IMR-90 (cell line): ENCODE measurements around the gene IFNL3. TPM values are rescaled to one million over a fixed set of nuclear protein-coding genes. Genes with fewer than 3 reads are reported as not detected.
"Not testable (repeated sequence)": the region's sequence is repeated elsewhere in the genome, so short reads cannot be mapped to it uniquely, and the experiment has no call there.

Experiments used
- ATAC-seq: fragments of 200-7000 bp; cut with Tn5 transposase; 2 replicates; pipeline ENCODE4 v1.9.1; 2020; ENCODE audit warnings: low read depth, mild to moderate bottlenecking, moderate library complexity
- BruUV-seq: library from RNA; stranded (reverse); fragments of 400-500 nt; replicated peaks from 2 replicates; lab custom pipeline; 2021; lab: Mats Ljungman, UMichigan
- CTCF ChIA-PET: fragments of 300-600 bp; formaldehyde crosslinking; extraction: SDS; loops from one replicate; lab custom pipeline; 2021; ENCODE audit warnings: antibody characterized with exemption; lab: Yijun Ruan, JAX
- POLR2A ChIA-PET: fragments of 300-600 bp; sonication (Branson Sonifier 250); formaldehyde crosslinking; loops from one replicate; lab custom pipeline; 2022; ENCODE audit warnings: antibody characterized with exemption; ENCODE audit not compliant: unreplicated experiment; lab: Charles Lee
- DNase-seq: peaks from one replicate; pipeline ENCODE4 v3.0.0; 2013
- H2AFZ ChIP-seq: replicated peaks from 2 replicates; pipeline ENCODE3; 2013; ENCODE audit warnings: low read length, mild to moderate bottlenecking; ENCODE audit not compliant: poor library complexity
- H2AK5ac ChIP-seq: 2 replicates; pipeline ENCODE4 v1.6.1; 2013; ENCODE audit warnings: low read depth, low read length, inconsistent platforms
- H2AK9ac ChIP-seq: replicated peaks from 2 replicates; pipeline ENCODE3; 2013; ENCODE audit warnings: mild to moderate bottlenecking, low read depth, low read length, moderate library complexity; ENCODE audit not compliant: poor library complexity
- H2BK120ac ChIP-seq: 2 replicates; pipeline ENCODE4 v1.6.1; 2013; ENCODE audit warnings: low read depth, low read length, inconsistent platforms
- H2BK15ac ChIP-seq: 3 replicates; pipeline ENCODE4 v1.6.1; 2013; ENCODE audit warnings: low read depth, low read length, inconsistent platforms
- H2BK20ac ChIP-seq: 2 replicates; pipeline ENCODE4 v1.6.1; 2013; ENCODE audit warnings: low read depth, mild to moderate bottlenecking, inconsistent platforms, low read length, moderate library complexity
- H2BK5ac ChIP-seq: 2 replicates; pipeline ENCODE4 v1.6.1; 2013; ENCODE audit warnings: mild to moderate bottlenecking, low read depth, low read length, inconsistent platforms; ENCODE audit not compliant: poor library complexity, severe bottlenecking
- H3K14ac ChIP-seq: replicated peaks from 2 replicates; pipeline ENCODE4 v1.6.1; 2013; ENCODE audit warnings: low read depth, low read length, inconsistent platforms
- H3K18ac ChIP-seq: 2 replicates; pipeline ENCODE4 v1.6.1; 2013; ENCODE audit warnings: low read depth, low read length, control low read depth
- H3K23ac ChIP-seq: 2 replicates; pipeline ENCODE4 v1.6.1; 2013; ENCODE audit warnings: low read depth, low read length, inconsistent platforms
- H3K27ac ChIP-seq: 2 replicates; pipeline ENCODE4 v1.5.1; 2013; ENCODE audit warnings: mild to moderate bottlenecking, control low read depth, low read length; ENCODE audit not compliant: insufficient read depth
- H3K27me3 ChIP-seq: 2 replicates; pipeline ENCODE4 v1.6.1; 2013; ENCODE audit warnings: low read length; ENCODE audit not compliant: control insufficient read depth, insufficient read depth
- H3K36me3 ChIP-seq: 2 replicates; pipeline ENCODE4 v1.6.1; 2013; ENCODE audit warnings: low read length, mixed read lengths; ENCODE audit not compliant: control insufficient read depth, insufficient read depth
- H3K4ac ChIP-seq: 2 replicates; pipeline ENCODE4 v1.6.1; 2013; ENCODE audit warnings: low read depth, low read length, inconsistent platforms
- H3K4me1 ChIP-seq: 2 replicates; pipeline ENCODE4 v1.6.1; 2013; ENCODE audit warnings: low read length, mixed read lengths; ENCODE audit not compliant: control insufficient read depth, insufficient read depth
- H3K4me2 ChIP-seq: 2 replicates; pipeline ENCODE4 v1.6.1; 2013; ENCODE audit warnings: low read depth, mild to moderate bottlenecking, control low read depth, low read length, moderate library complexity
- H3K4me3 ChIP-seq: 2 replicates; pipeline ENCODE4 v1.5.1; 2013; ENCODE audit warnings: low read depth, mild to moderate bottlenecking, control low read depth, low read length, moderate library complexity; ENCODE audit not compliant: insufficient read depth
- H3K56ac ChIP-seq: 2 replicates; pipeline ENCODE4 v1.6.1; 2013; ENCODE audit warnings: low read length, inconsistent platforms; ENCODE audit not compliant: insufficient read depth; ENCODE audit errors: extremely low read depth
- H3K79me1 ChIP-seq, 2 experiments: 2 replicates each; pipeline ENCODE4 v1.6.1; 2013; ENCODE audit warnings: low read length in 2 of 2, inconsistent platforms in 1 of 2, low read depth in 1 of 2
- H3K9ac ChIP-seq: 2 replicates; pipeline ENCODE4 v1.6.1; 2013; ENCODE audit warnings: low read depth, low read length, control low read depth
- H3K9me1 ChIP-seq: 2 replicates; pipeline ENCODE4 v1.6.1; 2013; ENCODE audit warnings: low read length, inconsistent platforms; ENCODE audit not compliant: insufficient read depth
- H3K9me3 ChIP-seq: 2 replicates; pipeline ENCODE4 v1.6.1; 2013; ENCODE audit warnings: low read length; ENCODE audit not compliant: control insufficient read depth, insufficient read depth
- H4K20me1 ChIP-seq: 2 replicates; pipeline ENCODE4 v1.6.1; 2013; ENCODE audit warnings: low read length, inconsistent platforms; ENCODE audit not compliant: insufficient read depth
- H4K5ac ChIP-seq: 2 replicates; pipeline ENCODE4 v1.6.1; 2013; ENCODE audit warnings: mild to moderate bottlenecking, low read depth, low read length, control low read depth
- H4K8ac ChIP-seq, 2 experiments: 2 replicates each; pipeline ENCODE4 v1.6.1; 2013; ENCODE audit warnings: low read depth in 2 of 2, low read length in 2 of 2, control low read depth in 1 of 2, inconsistent platforms in 1 of 2
- H4K91ac ChIP-seq: 2 replicates; pipeline ENCODE4 v1.6.1; 2013; ENCODE audit warnings: low read depth, low read length, inconsistent platforms; ENCODE audit not compliant: insufficient read depth
- NFE2L2 ChIP-seq: fragments of 150-350 bp; IDR thresholded peaks from 2 replicates; pipeline ENCODE4 v1.6.1; 2016; ENCODE audit warnings: low read depth, mild to moderate bottlenecking, low read length
- RFX5 ChIP-seq: IDR thresholded peaks from 2 replicates; pipeline ENCODE4 v1.8.0; 2012; ENCODE audit warnings: low read depth, mild to moderate bottlenecking, low read length, moderate library complexity
- WGBS, 2 experiments: methylation state at CpG; one replicate each; pipeline versions ENCODE4 v1.1.5 to v1.1.7; 2013; ENCODE audit warnings: missing lambda C conversion rate in 2 of 2; ENCODE audit not compliant: insufficient read length in 1 of 2; ENCODE audit errors: extremely low coverage in 2 of 2; 5-methylcytosine and 5-hydroxymethylcytosine counted together
- dilution Hi-C: fragments of 300-500 bp; cut with HindIII; formaldehyde crosslinking; loops from one replicate; pipeline ENCODE4 v1.14.3; 2018; ENCODE audit warnings: low sequenced_read_pairs; ENCODE audit not compliant: unreplicated experiment
- in situ Hi-C: fragments of 300-500 bp; cut with MboI; formaldehyde crosslinking; loops from 3 replicates; pipeline ENCODE4 v1.14.3; 2019; ENCODE audit warnings: low sequenced_read_pairs, inconsistent platforms, mixed read lengths
- intact Hi-C: fragments of 100-400 bp; cut with micrococcal nuclease; formaldehyde crosslinking; loops from 2 replicates; pipeline ENCODE4 v1.10.0; 2022
- polyA plus RNA-seq, 3 experiments: library from polyadenylated mRNA; depleted of rRNA; stranded (reverse); fragments of >200 nt; gene quantifications; 2 replicates each; pipeline ENCODE4 v1.2.3, GENCODE V29; 2012; ENCODE audit warnings: low replicate concordance in 1 of 3
- total RNA-seq: library from RNA; depleted of rRNA; stranded (reverse); fragments of >200 nt; gene quantifications from 2 replicates; pipeline ENCODE4 v1.2.3, GENCODE V29; 2012

The IFNL3 gene
- total and polyA plus RNA-seq, 2 of the 4 experiments (the other 2 are of a cell fraction), result not detected

DNA sequence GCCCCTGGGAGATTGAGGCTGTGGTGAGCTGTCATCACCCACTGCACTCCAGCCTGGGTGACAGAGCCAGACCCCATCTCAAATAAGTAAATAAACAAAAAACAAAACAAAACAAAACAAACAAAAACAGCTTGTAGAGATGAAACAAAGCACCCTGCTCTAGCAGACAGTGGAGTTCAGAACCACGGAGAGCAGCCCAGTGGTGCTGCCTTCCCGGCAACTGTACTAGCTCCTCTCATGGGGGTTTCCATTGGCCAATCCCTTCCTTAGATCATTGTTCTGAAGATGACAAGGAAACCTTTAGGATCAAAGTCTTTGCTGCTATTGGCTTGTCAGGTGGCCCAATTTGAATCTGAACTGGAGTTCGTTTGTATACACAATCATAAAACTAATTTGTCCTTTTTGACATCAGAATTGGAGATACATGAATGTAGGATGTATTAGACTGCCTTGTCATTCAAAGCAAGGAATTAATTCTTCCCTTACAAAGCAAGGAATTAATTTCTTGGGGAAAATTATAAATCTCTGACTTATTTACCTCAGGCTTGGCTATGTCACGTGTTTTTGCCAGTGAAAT, 21.0 kb downstream of the IFNL3 start:
- TF ChIP-seq NFE2L2 (no peak), RFX5 (peak; percentile 82)
- Histone ChIP-seq H2AK9ac (no peak overlapping the region), H2BK120ac (no peak overlapping the region), H2BK20ac (no peak overlapping the region), H3K27me3 (peaks cover 12% of the 10 kb centered on the region), H3K9me1 (no peaks in the 10 kb centered on the region), H4K20me1 (no peaks in the 10 kb centered on the region), H3K14ac (no peak overlapping the region), H3K56ac (no peak overlapping the region), H2BK5ac (no peak overlapping the region), H2AFZ (no peak overlapping the region), H2AK5ac (no peak overlapping the region), H3K4me1 (no peaks in the 10 kb centered on the region), H3K18ac (no peak overlapping the region), H3K4ac (no peak overlapping the region), H4K8ac (no peak overlapping the region), H3K4me3 (no peak overlapping the region), H3K36me3 (no peaks in the 10 kb centered on the region), H3K27ac (no peak overlapping the region), H3K23ac (no peak overlapping the region), H3K79me1 (no peaks in the 10 kb centered on the region), H4K91ac (no peak overlapping the region), H3K9ac (no peak overlapping the region), H3K9me3 (no peaks in the 10 kb centered on the region), H3K4me2 (no peak overlapping the region), H4K5ac (no peak overlapping the region), H2BK15ac (no peak overlapping the region)
- no TSS peak for BruUV-seq
- in situ Hi-C loops, result loop anchor here (25.0 kb wide), 1 partner anchor 761 kb away; no protein-coding TSS in a partner anchor
- peak; percentile 19 for DNase-seq
- ATAC-seq, result peak; percentile 80
- POLR2A ChIA-PET, result no interaction called here
- CTCF ChIA-PET, result no interaction called here
- intact Hi-C loops, result no loop called here
- dilution Hi-C loops, result no loop called here
- WGBS, 2 experiments, result 18% methylated on average over 2 of the region's 4 CpGs; no CpG with 5 or more reads in 1 of the 2 experiments

DNA sequence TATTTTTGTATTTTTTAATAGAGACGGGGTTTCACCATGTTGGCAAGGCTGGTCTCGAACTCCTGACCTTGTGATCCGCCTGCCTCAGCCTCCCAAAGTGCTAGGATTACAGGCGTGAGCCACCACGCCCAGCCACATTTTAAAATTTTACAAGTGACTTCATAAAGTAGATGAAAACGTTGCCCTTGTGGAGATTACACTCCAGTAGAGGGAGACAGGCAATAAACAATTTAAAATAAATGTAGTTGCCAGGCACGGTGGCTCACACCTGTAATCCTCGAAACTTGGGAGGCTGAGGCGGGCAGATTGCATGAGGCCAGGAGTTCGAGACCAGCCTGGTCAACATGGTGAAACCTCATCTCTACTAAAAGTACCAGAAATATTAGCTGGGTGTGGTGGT, 25.7 kb downstream of the IFNL3 start:
- CTCF ChIA-PET, POLR2A ChIA-PET, H3K14ac ChIP-seq, H4K20me1 ChIP-seq, dilution Hi-C loops, H4K91ac ChIP-seq, H3K4ac ChIP-seq, H3K18ac ChIP-seq, H2AK9ac ChIP-seq, H2AK5ac ChIP-seq, H2BK15ac ChIP-seq, BruUV-seq, H3K56ac ChIP-seq, H3K23ac ChIP-seq, DNase-seq, H3K27ac ChIP-seq, H3K9me3 ChIP-seq, H3K4me2 ChIP-seq, ATAC-seq, H2BK20ac ChIP-seq, H3K4me1 ChIP-seq, H3K4me3 ChIP-seq, H3K9me1 ChIP-seq, H3K79me1 ChIP-seq, H3K9ac ChIP-seq, H2BK120ac ChIP-seq, H2AFZ ChIP-seq, H4K8ac ChIP-seq, H2BK5ac ChIP-seq, H4K5ac ChIP-seq, H3K36me3 ChIP-seq: not testable (repeated sequence)
- H3K27me3 ChIP-seq, result peaks cover 18% of the 10 kb centered on the region
- intact Hi-C loops, result loop anchor here (10.0 kb wide), 1 partner anchor 66 kb away; no protein-coding TSS in a partner anchor
- in situ Hi-C loops, result loop anchor here (25.0 kb wide), 1 partner anchor 757 kb away; no protein-coding TSS in a partner anchor
- no CpG with 5 or more reads among the region's 10 CpGs for WGBS, 2 experiments
